HG03439 (cell line): ENCODE results near the gene PGC.

Experiments used
- ATAC-seq: cut with Tn5 transposase; IDR thresholded peaks from one replicate; pipeline ENCODE4 v1.9.1; 2021; ENCODE audit warnings: mild to moderate bottlenecking, moderate library complexity; ENCODE audit not compliant: unreplicated experiment

PGC gene

GRCh38 chr6:41702771-41703494, 44.3 kb downstream of the PGC start:
- ATAC-seq: no peak

DNA sequence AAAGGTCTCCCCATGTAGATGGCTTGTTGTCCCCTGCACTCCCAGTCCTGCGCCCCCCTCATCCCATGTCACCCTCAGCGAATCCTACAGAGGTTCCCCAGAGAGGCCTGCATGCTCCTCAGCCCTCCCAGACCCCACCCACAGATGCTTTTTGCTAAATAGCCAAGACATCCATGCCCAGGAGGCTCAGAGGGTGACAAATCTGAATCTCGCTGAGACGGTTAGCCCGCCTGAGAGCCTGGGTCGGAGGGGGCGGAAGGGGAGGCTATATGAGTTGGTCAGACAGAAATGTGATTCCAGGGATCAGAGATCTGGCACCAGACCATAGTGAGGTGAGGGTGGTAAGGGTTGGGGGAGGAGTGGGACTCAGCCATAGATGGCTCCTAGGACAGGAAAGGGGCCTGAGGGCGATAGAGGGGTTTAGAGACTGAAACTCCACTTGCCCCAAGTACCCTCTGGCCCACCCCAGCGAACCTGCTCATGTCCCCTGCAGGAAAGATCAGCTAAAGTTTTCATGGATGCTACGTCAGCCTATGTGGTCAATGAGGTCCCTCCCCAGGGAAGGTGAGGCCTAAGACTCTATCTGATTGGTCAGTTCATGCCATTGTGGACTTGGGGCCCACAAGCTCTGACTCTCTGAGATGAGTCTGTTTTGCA, 45.0 kb downstream of the PGC start:
- ATAC-seq: no peak

GRCh38 chr6:41700463-41701347, 46.5 kb downstream of the PGC start:
- ATAC-seq: no peak

DNA sequence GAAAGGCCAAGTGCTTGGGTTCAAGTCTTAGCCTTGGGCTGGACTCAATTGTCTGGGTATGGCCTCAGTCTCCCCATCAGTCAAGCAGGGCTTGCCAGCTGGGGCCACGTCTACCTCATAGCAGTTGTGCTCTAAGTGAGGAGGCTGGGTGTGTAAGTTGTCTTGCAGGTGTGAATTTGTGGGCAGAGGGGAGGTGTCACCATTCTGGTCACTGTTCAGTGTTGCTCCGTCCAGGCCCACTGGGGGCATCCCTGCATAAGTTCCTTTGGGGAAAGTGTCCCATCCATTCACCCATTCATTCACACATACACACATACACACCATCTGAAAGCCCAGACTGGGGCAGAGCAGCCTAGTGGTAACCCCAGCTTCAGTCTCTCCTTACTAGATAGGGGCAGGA, 48.1 kb downstream of the PGC start:
- ATAC-seq: no peak

DNA sequence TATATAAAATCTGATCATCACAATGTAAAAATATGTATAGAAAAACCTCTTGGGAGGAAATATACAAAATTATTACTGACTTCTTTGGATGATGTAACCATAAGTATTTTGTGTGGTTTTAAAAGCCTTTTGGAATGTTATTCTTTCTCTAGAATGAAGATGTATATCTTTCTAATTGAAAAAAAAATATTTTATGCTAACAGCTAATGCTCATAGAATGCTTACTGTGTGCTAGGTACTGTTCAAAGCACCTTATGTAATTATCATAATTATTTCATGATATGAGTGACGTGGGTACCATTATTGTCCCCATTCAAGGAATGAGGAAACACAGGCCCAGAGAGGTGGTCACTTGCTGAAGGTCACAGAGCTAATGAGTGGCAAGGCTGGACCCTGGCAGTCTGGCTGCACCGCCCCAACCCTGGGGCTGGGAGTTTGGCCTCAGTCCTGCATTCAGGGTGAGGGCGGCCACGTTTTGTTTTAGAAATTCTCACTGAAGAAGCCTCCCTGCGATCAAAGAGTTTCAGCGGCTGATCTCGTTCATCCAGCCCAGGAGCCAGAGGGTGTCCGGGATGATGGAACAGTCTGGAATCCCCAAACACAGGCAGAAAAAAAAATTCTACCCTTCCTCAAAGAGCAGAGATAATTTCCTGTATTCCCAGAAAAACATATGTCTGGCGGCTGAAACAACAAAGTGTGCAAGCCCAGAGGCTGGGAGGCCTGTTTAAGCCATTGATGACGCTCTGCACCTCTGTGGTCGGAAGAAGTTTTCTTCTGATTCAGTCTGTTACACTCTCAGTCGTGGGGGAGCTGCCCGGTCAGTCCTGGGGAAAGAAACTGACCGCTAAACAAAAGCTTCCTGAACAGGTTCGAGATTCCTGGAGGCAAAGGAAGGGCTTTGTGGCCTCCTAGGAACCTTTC, 49.1 kb downstream of the PGC start:
- ATAC-seq: no peak

DNA sequence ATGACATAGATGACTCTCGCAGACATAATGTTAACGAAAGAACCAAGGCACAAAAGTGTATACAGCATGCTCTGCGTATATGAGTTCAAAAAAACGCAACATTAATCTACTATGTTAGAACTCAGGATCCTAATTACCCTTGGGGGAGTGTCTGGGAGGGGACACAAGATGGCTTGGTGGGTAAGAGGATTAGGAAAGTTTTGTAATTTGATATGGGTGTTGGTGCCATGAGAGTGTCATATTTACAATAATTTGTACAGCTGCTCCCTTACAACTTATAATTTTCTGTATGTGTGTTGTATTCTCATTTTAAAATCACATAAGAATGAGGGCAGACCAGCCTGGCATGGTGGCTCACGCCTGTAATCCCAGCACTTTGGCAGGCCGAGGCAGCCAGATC, 50.4 kb downstream of the PGC start:
- ATAC-seq: no peak

DNA sequence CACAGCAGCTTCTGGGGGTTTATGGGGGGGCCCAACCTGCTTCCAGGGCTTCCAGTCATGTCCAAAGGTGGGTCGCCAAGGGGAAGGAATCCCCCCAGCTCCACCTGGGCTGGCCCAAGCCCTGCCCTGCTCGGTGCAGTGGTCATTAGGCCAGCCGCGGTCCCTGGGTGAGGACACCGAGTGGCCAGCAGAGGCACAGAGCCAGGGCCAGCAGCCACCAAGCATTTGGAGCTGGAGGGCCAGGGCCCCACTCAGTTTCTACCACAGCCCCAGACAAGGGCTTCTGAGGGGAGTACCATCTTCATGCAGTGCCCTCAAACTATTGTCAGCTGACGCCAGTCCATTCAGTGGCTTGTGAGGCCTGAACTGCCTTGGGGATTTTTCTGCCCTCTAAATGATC, 51.4 kb downstream of the PGC start:
- ATAC-seq: no peak

GRCh38 chr6:41694815-41695526, 52.2 kb downstream of the PGC start:
- no peak for ATAC-seq

DNA sequence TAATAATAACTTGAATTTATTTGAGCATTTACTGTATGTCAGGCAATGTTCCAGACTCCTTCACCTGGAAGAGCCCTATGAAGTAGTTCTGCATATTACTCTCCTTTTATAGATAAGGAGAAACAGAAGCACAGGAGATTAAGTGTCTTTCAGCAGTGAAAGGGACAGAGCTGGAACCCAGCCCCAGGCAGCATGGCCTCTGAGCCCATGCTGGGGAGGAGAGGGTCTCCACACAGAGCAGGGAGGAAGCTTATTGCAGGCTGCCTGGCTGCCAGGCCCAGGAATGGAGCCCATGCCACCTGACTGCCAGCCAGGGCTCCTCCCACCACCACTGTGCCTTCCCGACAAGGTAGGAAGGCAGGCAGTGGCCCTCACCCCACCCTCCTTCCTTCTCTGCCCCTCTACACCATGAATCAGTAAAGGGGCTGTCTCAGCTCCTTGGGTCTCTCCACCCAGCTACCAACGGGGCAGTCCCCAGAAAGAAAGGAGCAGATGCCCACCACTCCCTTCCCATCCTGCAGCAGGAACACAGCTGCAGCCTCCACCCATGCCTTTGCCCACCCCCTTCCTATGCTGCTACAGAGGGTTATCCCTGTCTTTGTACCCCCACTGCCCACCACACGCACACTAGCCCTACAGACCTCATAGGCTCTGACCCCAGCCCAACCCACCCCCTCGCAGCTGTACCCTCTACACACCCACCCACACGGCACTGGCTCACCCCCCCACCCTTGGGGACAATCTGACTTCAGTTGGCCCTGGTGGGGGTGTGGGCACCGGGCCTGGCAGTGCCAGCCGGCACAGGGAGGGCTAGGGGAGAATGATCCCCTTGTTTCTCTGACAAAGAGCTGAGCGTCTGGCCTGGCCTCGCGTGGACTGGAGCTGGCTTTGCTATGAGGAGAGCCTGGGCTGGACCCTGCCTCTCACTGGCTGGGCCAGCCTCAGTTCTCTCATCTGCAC, 53.6 kb downstream of the PGC start:
- no peak for ATAC-seq

- no peak for ATAC-seq
Observed at GRCh38 chr6:41692730-41693129, 54.5 kb downstream of the PGC start.

GRCh38 chr6:41692080-41692675, 55.0 kb downstream of the PGC start:
- no peak for ATAC-seq

DNA sequence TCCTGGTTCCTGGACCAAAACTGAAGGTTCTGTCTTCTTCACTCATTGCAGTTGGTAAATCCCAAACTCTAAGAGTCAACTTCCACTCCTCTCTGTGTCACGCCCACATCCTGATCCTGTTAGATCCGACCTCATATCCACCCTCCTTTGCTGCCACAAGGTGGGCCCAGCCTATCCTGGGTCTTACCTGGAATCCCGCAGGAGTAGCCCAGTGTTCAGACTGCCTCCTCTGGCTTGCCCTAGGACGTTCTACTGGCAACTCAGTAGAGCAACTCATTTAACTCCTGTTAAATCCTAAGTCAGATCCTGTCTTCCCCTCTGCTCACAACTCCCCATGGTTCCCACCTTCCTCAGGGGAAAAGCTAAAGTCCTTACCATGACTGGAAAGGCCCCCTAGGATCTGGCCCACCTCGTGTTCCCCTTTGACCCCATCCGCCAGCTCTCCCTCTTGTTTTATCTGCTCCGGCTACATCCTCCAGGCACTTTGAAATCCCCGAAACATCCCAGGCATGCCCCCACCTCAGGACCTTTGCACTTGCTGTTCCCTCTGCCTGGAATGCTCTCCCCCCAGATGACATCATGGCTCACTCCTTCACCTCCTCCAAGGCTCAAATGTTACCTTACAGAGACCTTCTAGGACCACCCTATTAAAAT, 55.6 kb downstream of the PGC start:
- ATAC-seq: no peak

DNA sequence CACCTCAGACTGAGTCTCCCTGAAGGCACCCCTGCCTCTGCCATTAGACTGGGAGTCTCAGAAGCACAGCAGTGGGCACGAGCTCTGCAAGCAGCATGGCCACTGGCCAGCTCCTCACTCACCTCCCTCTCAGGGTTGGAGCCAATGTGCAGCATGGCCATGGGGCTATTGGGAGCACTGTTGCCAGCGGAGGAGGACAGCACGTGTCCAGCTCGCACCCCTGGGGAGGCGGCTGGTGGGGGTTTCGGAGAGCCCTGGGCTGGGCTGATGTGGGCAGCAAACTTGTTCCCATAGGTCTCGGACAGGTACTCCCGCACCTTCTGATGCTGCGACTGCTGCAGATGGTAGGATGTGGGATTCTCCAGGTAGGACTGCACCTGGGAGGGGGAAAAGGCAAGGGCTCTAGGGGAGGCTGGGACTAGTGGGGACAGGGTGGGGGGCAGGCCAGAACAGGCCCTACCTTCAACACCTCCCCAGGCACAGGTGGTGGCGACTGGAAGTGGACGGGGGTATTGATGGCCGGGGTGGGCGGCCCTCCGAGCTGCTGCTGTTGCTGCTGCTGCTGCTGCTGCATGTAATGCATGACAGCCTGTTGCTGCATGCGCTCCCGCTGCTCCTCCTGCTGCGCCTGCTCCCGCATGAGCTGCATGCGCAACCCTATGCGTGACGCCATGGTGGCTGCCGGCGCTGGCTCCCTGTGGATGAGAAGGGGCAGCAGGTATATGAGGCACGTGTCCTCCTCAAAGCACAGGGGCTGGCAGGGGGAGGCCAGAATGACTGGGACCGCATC, 56.5 kb downstream of the PGC start:
- ATAC-seq: no peak

DNA sequence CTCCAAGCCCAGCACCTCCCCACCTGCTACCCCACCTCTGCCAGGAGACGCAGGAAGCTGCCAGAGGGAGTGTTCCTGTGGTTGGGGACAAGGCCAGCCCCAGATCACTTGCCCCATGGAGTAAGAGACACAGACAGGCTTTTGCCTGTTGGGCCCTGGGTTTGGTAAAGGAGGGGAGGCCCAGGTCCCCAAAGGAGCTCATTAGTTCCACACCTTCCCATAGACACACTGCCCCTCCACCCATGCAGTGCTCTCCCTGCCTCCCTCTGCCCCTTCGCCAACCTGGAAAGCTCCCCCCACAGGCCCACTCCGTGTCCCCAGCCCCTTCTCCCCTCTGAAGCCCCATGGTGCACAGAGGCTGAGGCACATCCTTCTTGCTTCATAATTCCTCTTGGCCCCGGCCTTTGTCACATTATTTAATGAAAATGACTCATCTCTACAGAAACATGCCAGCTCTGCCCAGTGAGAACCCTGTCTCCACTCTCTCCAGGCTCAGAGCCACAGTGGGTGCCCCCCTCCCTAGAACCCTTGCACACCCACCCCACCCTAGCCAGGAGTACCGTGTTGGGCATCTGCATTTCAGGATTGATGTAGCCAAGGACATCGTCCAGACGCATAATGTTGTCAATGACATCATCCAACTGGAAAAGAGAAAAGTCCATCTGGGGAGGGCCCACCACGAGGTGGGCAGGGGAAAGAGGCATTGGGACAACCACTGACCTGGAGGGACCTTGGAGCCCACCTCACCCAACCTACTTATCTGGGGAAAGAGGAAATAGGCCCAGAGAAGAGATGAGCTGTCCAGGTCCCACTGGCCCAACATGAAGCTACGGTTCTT, 57.8 kb downstream of the PGC start:
- no peak for ATAC-seq

DNA sequence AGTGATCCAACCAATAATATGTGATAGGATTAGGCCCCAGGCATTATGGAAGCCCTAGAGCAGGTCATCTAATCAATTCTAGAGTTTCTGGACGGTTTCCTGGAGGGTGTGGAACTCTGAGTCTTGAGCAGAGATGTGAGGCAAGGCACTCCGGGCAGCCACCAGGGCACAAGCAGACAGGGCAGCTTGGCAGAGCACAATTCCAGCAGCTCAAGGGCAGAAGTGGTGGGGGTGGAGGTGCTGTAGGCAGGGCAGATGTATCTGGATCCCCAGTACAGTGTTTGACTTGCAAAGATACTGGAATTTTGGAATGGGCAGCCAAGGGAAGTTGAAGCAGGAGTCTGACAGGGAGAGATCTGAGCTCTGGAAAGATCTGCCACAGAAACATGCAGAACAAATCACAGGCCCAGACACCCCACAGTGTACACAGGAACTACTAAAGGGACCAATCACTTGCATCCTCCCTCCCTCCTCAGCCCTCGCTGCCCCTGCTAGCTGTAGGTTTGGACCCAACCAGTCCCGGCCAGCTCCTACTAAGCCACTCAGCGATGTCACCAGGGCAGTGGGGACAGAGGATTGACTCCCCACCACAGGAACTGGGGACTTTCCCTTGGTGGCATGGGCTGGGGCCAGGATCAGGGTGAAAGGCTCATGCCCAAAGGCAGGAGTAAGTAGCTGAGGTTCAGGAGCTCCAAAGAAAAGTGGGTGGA, 58.8 kb downstream of the PGC start:
- no peak for ATAC-seq
